ENCODE results near the gene DTX3.
"Not testable (repeated sequence)": the region's sequence is repeated elsewhere in the genome, so short reads cannot be mapped to it uniquely, and the experiment has no call there.

DTX3 gene

GRCh38 chr12:57583008-57583831 is 21.4 kb upstream of the DTX3 start:
- TF ChIP-seq, protein P1, sequence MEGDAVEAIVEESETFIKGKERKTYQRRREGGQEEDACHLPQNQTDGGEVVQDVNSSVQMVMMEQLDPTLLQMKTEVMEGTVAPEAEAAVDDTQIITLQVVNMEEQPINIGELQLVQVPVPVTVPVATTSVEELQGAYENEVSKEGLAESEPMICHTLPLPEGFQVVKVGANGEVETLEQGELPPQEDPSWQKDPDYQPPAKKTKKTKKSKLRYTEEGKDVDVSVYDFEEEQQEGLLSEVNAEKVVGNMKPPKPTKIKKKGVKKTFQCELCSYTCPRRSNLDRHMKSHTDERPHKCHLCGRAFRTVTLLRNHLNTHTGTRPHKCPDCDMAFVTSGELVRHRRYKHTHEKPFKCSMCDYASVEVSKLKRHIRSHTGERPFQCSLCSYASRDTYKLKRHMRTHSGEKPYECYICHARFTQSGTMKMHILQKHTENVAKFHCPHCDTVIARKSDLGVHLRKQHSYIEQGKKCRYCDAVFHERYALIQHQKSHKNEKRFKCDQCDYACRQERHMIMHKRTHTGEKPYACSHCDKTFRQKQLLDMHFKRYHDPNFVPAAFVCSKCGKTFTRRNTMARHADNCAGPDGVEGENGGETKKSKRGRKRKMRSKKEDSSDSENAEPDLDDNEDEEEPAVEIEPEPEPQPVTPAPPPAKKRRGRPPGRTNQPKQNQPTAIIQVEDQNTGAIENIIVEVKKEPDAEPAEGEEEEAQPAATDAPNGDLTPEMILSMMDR (IDR thresholded peaks at IDR 0.05; ENCODE audit: control insufficient read depth, extremely low read depth, insufficient read depth) = peak; percentile 98
- DNase-seq (ENCODE audit: low read depth) = peak; percentile 26
- no peak overlapping the region for H3K4me3 ChIP-seq (ENCODE audit: low read depth, low read length)

GRCh38 chr12:57584050-57584449 is 20.6 kb upstream of the DTX3 start:
- TF ChIP-seq, protein P1 (IDR thresholded peaks at IDR 0.05; ENCODE audit: control insufficient read depth, extremely low read depth, insufficient read depth) = no peak
- DNase-seq (ENCODE audit: low read depth) = no peak
- H3K4me3 ChIP-seq (ENCODE audit: low read depth, low read length) = no peak overlapping the region

GRCh38 chr12:57584690-57585089 is 19.9 kb upstream of the DTX3 start:
- TF ChIP-seq, protein P1 (IDR thresholded peaks at IDR 0.05; ENCODE audit: control insufficient read depth, extremely low read depth, insufficient read depth) = no peak

GRCh38 chr12:57585156-57585555 is 19.5 kb upstream of the DTX3 start:
- no peak overlapping the region for H3K4me3 ChIP-seq (ENCODE audit: low read depth, low read length)
- DNase-seq (ENCODE audit: low read depth) = no peak
- TF ChIP-seq, protein P1 (IDR thresholded peaks at IDR 0.05; ENCODE audit: control insufficient read depth, extremely low read depth, insufficient read depth) = no peak

More at GRCh38 chr12:57584690-57585089, 19.9 kb upstream of the DTX3 start:
- no peak for DNase-seq (ENCODE audit: low read depth)
- H3K4me3 ChIP-seq (ENCODE audit: low read depth, low read length) = no peak overlapping the region

DNA sequence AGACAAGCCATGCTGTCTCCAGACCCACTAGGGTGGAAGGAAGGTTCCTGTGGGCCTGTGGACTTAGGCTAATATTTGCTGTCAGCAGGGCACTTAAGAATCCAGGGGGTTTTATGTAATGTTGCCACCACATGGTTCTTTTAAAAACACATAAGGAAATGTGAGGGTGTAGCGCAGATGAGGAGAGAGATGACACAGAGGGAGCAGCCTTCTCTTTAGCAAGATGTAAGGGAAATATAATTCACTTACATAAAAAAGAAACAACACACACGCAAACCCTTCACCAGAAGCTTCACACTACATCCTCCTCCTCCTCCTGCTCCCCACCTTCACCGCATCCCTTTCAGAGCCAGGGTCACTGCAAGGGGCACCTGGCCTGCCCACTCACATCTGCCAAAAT is 18.5 kb upstream of the DTX3 start:
- H3K4me3 ChIP-seq (ENCODE audit: low read depth, low read length) = no peak overlapping the region
- TF ChIP-seq, protein P1 (IDR thresholded peaks at IDR 0.05; ENCODE audit: control insufficient read depth, extremely low read depth, insufficient read depth) = no peak
- no peak for DNase-seq (ENCODE audit: low read depth)

DNA sequence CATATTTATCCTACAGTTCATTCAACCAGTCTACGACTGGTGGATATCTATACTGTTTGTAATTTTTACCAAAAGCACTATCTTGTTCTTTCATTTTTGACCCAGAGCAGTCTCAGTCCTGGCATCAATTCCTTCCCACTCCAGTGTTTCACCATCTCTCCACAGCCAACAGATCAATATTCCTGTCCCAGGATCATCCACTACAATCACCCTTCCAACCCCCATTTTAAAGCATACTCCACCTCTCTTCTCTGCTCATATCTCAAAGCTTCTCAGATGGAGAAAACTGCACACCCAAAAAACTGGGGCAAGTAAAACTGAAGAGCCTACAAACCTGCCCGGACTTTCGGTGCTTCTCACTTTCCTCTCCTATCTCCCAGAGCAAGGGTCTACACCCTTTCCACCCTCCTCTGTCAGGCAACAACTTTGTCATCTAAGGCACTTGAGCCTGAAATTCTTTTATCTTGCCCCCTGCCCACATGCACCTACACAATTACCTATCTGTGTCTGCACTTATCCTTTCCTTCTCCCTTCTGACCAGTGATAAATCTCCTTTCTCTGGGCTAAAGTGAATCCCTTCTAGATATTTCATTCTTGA is 17.7 kb upstream of the DTX3 start:
- TF ChIP-seq, protein P1 (IDR thresholded peaks at IDR 0.05; ENCODE audit: control insufficient read depth, extremely low read depth, insufficient read depth) = no peak
- no peak overlapping the region for H3K4me3 ChIP-seq (ENCODE audit: low read depth, low read length)

DNA sequence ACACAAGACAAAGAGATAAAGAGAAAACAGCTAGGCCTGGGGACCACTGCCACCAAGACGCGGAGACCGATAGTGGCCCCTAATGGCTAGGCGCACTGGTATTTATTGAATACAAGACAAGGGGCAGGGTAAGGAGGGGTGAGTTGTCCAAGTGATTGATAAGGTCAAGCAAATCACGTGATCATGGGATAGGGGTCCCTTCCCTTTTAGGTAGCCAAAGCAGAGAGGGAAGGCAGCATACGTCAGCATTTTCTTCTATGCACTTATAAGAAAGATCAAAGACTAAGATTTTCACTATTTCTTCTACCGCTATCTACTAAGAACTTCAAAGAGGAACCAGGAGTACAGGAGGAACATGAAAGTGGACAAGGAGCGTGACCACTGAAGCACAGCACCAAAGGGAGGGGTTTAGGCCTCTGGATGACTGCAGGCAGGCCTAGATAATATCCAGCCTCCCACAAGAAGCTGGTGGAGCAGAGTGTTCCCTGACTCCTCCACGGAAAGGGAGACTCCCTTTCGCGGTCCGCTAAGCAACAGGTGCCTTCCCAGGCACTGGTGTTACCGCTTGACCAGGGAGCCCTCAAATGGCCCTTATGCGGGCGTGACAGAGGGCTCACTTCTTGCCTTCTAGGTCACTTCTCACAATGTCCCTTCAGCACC is 15.5 kb upstream of the DTX3 start:
- H3K4me3 ChIP-seq (ENCODE audit: low read depth, low read length); DNase-seq (ENCODE audit: low read depth): not testable (repeated sequence)

More for the DNA sequence above, 17.7 kb upstream of the DTX3 start:
- no peak for DNase-seq (ENCODE audit: low read depth)
